ENCODE measurements around the gene WASL. TPM values are rescaled to one million over a fixed set of nuclear protein-coding genes. Genes with fewer than 3 reads are reported as not detected.

WASL gene
- total and polyA plus RNA-seq, 2 of the 13 experiments (the other 11 are each of a cell fraction or from before 2014, with no cell fraction given), result 7.9 to 12.8 TPM

GRCh38 chr7:123690550-123690949 is 58.3 kb downstream of the WASL start:
- no TSS peak for BruUV-seq (replicated peaks)
- in situ Hi-C loops (cut with HindIII; ENCODE audit: extremely low pct_ligation_motif_present, low pct_unique_long_range_greater_than_20kb), result no loop called here

More at GRCh38 chr7:123690550-123690949, 58.3 kb downstream of the WASL start:
- TF ChIP-seq DRAP1 (CRISPR knock-in tag; IDR thresholded peaks at IDR 0.05), result no peak
- no peak for TF ChIP-seq ZNF839 (CRISPR knock-in tag; IDR thresholded peaks at IDR 0.05; ENCODE audit: borderline replicate concordance)
- no peak for TF ChIP-seq CBX2 (IDR thresholded peaks at IDR 0.05; ENCODE audit: low read depth, low read length)
- TF ChIP-seq CBX2 (CRISPR knock-in tag; IDR thresholded peaks at IDR 0.05; ENCODE audit: low read depth), result no peak
- no peak for TF ChIP-seq ZBED4 (CRISPR knock-in tag; IDR thresholded peaks at IDR 0.05; ENCODE audit: borderline replicate concordance)
- no peak for TF ChIP-seq NFATC3 (CRISPR knock-in tag; IDR thresholded peaks at IDR 0.05)
- TF ChIP-seq TP53 (CRISPR knock-in tag; conservative IDR thresholded peaks at IDR 0.05), result no peak
- TF ChIP-seq ZMAT3 (CRISPR knock-in tag; conservative IDR thresholded peaks at IDR 0.05), result no peak
- no peak for TF ChIP-seq ZNF749 (CRISPR knock-in tag; IDR thresholded peaks at IDR 0.05; ENCODE audit: borderline replicate concordance)
- no peak overlapping the region for H3K9ac ChIP-seq (ENCODE audit: insufficient read depth, low read depth, low read length)
- H3K4me3 ChIP-seq (replicated peaks in 1 of 3; ENCODE audit: insufficient read depth in 1 of 3, low read depth in 2 of 3, low read length in 3 of 3), result no peak overlapping the region
- no peaks in the 10 kb centered on the region for H4K20me1 ChIP-seq (ENCODE audit: insufficient read depth, low read length)
- H3K9me3 ChIP-seq (ENCODE audit: low read length), result no peaks in the 10 kb centered on the region
- H3K27me3 ChIP-seq (ENCODE audit: control insufficient read depth in 1 of 2, insufficient read depth in 2 of 2, low read length in 2 of 2), result no peaks in the 10 kb centered on the region
- ATAC-seq (no peak), FAIRE-seq (no peak), DNase-seq (ENCODE audit: low spot score) (no peak)
- H3K36me3 ChIP-seq (replicated peaks in 1 of 2; ENCODE audit: control insufficient read depth in 1 of 2, insufficient read depth in 2 of 2, low read length in 2 of 2), result peaks cover 4 to 50% of the 10 kb centered on the region in 2 experiments
- no peaks in the 10 kb centered on the region for H3K79me2 ChIP-seq (ENCODE audit: insufficient read depth, low read length)
- H3K4me1 ChIP-seq (ENCODE audit: insufficient read depth, low read length), result no peaks in the 10 kb centered on the region
- no peak overlapping the region for H3K4me2 ChIP-seq (ENCODE audit: low read depth, low read length)
- ChIA-PET CTCF (ENCODE audit: low intra/inter-chr PET ratio, low total read pairs) (no interaction called here), POLR2A (no interaction called here)
- no peak overlapping the region for H3K27ac ChIP-seq (ENCODE audit: extremely low read length, insufficient read depth, low read length)
- H2AFZ ChIP-seq (ENCODE audit: low read length), result no peak overlapping the region
- WGBS (ENCODE audit: low lambda C conversion rate), result 97% methylated on average over 2 of the region's 2 CpGs
- intact Hi-C loops (cut with micrococcal nuclease; ENCODE audit: unreplicated experiment), result no loop called here
